Measurements from ENCODE around the gene RASA3. TPM values are rescaled to one million over a fixed set of nuclear protein-coding genes. Genes with fewer than 3 reads are reported as not detected.

Gene RASA3
- total RNA-seq, 6 experiments from 2014 or later = 3.5 to 7.9 (median 4.6) TPM

- intact Hi-C loops (cut with DNase I) = no loop called here
- DNase-seq = peak in 2 of 3 donors; percentile 27 to 42
- no peak overlapping the region for H3K27ac ChIP-seq
Observed at GRCh38 chr13:114146629-114147028, 14.2 kb upstream of the RASA3 start.

GRCh38 chr13:114146173-114146572 is 13.8 kb upstream of the RASA3 start:
- H3K27me3 ChIP-seq = no peaks in the 10 kb centered on the region
- DNase-seq (peak in 2 of 3 donors; percentile 29 to 31), ATAC-seq (no peak)
- peaks cover 0 to 2% (median 0%) of the 10 kb centered on the region in 4 donors for H3K4me1 ChIP-seq
- H3K9me3 ChIP-seq = no peaks in the 10 kb centered on the region
- no peaks in the 10 kb centered on the region for H3K36me3 ChIP-seq
- intact Hi-C loops (cut with DNase I) = no loop called here
- TF ChIP-seq, protein P1, sequence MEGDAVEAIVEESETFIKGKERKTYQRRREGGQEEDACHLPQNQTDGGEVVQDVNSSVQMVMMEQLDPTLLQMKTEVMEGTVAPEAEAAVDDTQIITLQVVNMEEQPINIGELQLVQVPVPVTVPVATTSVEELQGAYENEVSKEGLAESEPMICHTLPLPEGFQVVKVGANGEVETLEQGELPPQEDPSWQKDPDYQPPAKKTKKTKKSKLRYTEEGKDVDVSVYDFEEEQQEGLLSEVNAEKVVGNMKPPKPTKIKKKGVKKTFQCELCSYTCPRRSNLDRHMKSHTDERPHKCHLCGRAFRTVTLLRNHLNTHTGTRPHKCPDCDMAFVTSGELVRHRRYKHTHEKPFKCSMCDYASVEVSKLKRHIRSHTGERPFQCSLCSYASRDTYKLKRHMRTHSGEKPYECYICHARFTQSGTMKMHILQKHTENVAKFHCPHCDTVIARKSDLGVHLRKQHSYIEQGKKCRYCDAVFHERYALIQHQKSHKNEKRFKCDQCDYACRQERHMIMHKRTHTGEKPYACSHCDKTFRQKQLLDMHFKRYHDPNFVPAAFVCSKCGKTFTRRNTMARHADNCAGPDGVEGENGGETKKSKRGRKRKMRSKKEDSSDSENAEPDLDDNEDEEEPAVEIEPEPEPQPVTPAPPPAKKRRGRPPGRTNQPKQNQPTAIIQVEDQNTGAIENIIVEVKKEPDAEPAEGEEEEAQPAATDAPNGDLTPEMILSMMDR (IDR thresholded peaks at IDR 0.05) = no peak
- TF ChIP-seq POLR2A (IDR thresholded peaks at IDR 0.05) = no peak
- H3K27ac ChIP-seq = no peak overlapping the region
- 89% methylated on average over 13 of the region's 14 CpGs for WGBS (ENCODE audit: insufficient coverage, low coverage, low lambda C conversion rate, missing lambda C conversion rate)
- H3K4me3 ChIP-seq = no peak overlapping the region

More at GRCh38 chr13:114146629-114147028, 14.2 kb upstream of the RASA3 start:
- Histone ChIP-seq H3K27me3 (no peaks in the 10 kb centered on the region), H3K4me1 (peaks cover 0 to 6% (median 0%) of the 10 kb centered on the region in 4 donors), H3K9me3 (no peaks in the 10 kb centered on the region), H3K4me3 (no peak overlapping the region), H3K36me3 (no peaks in the 10 kb centered on the region)
- no peak for TF ChIP-seq POLR2A (IDR thresholded peaks at IDR 0.05)
- TF ChIP-seq, protein P1 (IDR thresholded peaks at IDR 0.05) = no peak
- WGBS (ENCODE audit: insufficient coverage, low coverage, low lambda C conversion rate, missing lambda C conversion rate) = 50% methylated on average over 9 of the region's 10 CpGs
- no peak for ATAC-seq

DNA sequence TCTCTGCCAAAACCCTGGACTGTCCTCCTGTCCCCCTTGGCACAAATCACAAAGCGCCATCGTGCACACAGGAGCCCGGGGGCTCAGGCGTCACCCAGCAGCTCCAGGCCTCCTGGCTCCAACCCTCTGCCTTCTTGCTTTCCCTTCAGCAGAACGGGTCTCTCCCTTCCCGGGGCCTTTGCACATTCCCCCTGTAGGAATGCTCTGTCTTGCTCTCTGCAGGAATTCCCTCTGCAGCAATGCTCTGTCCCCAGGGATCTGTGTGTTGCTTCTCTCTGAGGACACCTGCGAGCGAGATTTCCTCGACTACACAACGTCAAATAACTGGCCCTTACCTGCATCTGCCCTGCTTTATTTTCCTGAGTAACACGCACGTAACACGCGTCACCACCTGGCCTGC is 13.3 kb upstream of the RASA3 start:
- DNase-seq = peak in 1 of 3 donors; percentile 28
- Histone ChIP-seq H3K4me3 (no peak overlapping the region), H3K36me3 (no peaks in the 10 kb centered on the region), H3K27me3 (no peaks in the 10 kb centered on the region), H3K4me1 (no peaks in the 10 kb centered on the region), H3K9me3 (no peaks in the 10 kb centered on the region), H3K27ac (no peak overlapping the region)
- TF ChIP-seq, protein P1 (IDR thresholded peaks at IDR 0.05) = no peak
- no peak for TF ChIP-seq POLR2A (IDR thresholded peaks at IDR 0.05)
- intact Hi-C loops (cut with DNase I) = no loop called here
- no peak for ATAC-seq
- 93% methylated on average over 8 of the region's 14 CpGs for WGBS (ENCODE audit: insufficient coverage, low coverage, low lambda C conversion rate, missing lambda C conversion rate)

GRCh38 chr13:114145256-114145655 is 12.8 kb upstream of the RASA3 start:
- Histone ChIP-seq H3K4me1 (no peaks in the 10 kb centered on the region), H3K9me3 (no peaks in the 10 kb centered on the region), H3K27me3 (no peaks in the 10 kb centered on the region), H3K4me3 (no peak overlapping the region), H3K27ac (no peak overlapping the region), H3K36me3 (no peaks in the 10 kb centered on the region)
- 44% methylated on average over 2 of the region's 3 CpGs for WGBS (ENCODE audit: insufficient coverage, low coverage, low lambda C conversion rate, missing lambda C conversion rate)
- DNase-seq (peak in 2 of 3 donors; percentile 23 to 24), ATAC-seq (no peak)
- intact Hi-C loops (cut with DNase I) = no loop called here
- no peak for TF ChIP-seq POLR2A (IDR thresholded peaks at IDR 0.05)
- TF ChIP-seq, protein P1 (IDR thresholded peaks at IDR 0.05) = no peak

Measured in right lobe of liver (tissue), 6 donors.